ENCODE results near the gene APBA2.

Gene APBA2

DNA sequence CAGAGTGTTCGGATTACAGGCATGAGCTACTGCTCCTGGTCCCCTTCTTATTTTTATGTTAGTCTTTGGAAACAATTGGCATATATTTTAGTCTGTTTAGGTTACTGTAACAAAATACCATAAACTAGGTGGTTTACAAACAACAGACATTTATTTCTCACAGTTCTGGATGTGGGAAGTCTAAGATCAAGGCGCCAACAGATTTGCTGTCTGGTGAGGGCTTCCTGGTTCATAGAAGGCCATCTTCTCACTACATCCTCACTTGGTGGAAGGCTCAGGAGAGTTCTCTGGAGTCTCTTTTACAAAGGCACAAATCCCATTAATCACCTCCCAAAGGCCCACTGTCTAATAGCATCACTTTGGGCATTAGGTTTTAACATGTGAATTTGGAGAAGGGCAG lies 101.0 kb downstream of the APBA2 start:
- DNase-seq: no peak

DNA sequence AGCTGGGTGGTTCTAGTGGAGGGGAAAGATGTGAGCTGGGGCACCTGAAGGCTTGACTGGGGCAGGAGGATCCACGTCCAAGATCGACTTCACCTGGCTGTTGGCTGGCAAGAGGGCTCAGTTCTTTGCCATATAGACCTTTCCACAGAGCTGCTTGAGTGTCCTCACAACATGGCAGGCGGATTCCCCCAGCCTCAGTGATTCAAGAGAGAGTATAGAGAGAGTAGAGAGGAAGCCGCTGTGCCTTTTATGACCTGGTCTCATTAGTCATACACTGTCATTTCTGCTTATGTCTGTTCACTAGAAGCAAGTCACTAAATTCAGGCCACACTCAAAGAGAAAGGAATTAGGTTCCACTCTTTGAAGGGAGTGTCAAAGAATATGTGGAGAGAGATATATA lies 101.6 kb downstream of the APBA2 start:
- DNase-seq: no peak

DNA sequence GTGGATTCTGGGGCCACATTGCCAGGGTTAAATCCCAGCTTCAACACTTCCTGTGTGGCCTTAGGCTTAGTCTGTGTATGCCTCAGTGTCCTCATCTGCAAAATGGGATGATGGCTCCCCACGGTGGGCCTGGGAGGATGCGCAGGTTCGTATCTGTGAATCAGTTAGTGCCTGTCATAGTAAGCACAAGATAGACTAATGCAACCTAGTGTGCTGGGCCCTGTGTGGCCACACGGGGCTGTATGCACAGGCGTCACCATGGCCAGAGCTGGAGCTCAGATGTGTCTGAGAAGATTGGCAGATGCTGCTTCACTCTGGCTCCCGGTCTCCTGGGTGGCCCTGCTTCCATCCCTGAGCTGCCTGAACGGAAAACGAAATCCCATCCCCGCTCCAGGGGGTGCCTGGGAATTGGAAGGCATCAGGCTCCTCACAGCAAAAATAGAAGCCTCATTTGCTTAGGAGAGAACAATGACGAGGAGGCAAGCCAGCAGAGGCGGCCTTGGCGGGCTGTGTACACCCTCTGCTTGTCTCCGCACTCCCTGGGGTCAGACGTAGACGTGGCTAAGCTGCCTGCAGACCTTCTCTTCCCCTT lies 103.6 kb downstream of the APBA2 start:
- peak; percentile 45 for DNase-seq

DNA sequence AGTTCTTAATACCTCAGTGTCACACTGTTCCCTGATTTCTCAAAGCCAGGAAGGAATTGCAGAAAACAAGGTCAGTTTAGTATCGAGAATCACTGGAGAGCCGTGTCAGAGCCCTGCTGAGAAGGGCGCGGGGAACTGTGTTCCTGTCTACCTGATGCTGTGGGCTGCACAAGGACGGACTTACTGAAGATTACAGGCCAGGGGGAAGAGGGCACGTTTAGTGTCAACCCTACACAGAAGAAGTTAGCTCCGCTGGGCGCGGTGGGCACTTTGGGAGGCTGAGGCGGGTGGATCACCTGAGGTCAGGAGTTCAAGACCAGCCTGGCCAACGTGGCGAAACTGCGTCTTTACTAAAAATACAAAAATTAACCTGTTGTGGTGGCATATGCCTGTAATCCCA lies 104.1 kb downstream of the APBA2 start:
- DNase-seq: no peak

DNA sequence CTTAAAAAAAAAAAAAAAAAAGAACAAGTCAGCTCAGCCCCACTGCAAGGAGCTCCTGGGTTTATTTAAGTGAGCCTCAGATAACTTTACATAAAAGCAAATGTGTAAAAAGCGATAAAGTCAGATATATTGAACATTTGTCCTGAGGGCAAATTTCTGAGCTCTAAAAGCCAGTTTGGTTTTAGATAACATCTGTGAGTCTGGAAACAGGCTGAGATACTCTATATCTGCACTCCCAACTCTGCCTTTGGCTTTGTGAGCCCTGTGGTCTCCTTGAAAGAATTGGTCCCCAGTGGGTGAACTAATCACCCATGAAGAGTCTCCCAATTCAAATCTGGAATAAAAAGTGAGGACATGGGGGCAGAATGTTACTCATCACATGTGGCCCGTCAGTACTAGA lies 104.6 kb downstream of the APBA2 start:
- peak; percentile 78 for DNase-seq

DNA sequence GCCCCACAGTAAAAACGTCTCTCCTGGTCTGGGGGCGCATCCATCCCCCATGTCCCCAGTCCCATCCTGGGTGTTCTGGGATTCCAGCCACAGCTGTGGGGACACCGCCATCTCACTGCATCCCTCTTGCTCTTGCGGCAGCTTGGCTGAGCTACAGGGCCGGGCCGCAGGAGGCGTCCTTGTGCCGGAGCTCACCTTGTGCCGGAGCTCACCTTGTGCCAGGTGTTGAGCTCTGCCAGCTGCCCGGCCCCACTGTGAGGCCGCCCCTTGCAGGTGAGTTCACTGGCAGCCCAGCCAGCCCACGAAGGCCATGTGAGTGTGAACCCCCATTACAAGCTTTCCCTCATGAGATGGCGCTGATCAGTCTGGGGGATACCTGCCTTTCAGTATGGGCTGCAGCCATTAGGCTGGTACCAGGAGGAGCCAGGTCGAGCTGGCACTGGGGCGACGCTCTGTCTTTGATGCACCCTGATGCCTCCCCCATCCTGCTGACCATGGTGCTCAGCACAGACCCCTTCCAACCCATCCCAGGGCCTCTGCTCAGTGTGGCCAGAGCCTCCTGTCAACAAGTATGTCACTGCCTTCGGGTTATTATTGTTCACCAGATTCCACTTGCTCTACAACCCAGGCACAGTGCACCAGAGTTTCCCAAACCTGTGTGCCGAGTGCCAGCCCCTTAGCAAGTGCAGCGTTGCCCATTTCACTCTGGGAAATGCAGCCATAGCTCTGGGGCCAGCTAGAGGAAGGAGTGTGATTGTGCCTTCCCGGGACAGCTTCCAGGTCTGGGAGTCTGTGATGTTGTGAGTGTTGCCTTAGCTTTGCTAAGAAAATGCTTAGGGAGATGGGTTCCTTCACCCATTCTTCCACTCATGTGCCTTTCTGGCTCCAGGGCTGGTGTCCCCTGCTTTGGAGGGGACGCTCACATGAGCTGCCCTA lies 105.7 kb downstream of the APBA2 start:
- no peak for DNase-seq

DNA sequence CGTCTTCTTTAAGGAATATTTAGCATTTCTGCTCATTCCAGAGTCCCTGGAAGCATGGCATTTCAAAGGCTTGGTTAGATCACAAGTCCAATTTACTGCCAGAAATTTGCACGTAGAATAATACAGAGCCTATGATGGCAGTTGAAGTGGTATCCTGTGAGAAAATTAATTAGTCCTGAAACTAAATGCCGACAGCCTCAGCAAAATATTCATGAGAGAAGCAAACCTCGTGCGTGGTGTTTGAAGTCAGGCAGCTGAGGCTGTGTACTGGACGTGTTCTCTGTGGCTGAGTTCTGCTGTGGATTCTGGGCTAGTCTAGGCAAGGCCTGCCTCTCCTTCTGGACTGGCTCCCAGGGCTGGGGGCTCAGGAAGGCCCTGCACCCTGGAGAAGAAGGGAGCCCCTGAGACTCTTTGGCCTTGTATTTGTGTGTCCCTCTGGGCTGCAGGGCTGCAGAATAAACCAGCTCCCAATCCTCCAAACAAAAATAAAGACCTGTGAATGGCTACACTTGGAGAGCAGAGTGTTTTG lies 106.6 kb downstream of the APBA2 start:
- no peak for DNase-seq

DNA sequence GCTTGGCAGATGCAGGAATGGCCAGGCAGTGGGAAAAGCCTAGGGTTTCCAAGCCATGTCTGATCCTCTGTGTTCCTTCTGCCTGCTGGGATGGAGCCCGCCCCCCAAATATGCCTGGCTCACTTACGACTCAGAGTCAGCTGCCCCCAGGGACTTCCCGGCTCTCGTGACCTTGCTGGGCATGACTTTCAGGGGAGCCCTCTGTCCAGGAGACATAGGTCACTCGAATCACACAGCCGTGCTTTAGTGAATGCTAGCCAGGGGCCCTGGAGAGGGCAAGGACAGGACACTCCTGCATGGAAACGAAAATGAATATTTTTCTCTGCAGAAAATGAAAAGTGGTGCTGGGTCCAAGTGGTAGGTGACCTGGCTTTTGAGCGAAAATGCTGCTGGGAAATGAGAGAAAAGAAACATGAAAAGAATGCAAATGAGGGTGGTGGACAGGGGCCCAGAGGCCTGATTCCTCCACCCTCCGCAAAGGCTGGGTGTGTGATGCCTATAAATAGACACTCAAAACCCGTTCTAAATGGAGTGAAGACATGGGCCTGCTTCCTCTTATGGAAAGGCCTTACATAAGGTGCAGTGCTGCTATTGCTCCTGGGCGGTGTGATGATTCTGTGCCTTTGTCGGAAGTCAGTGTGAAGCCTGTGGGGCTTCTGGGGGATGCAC lies 107.4 kb downstream of the APBA2 start:
- no peak for DNase-seq

DNA sequence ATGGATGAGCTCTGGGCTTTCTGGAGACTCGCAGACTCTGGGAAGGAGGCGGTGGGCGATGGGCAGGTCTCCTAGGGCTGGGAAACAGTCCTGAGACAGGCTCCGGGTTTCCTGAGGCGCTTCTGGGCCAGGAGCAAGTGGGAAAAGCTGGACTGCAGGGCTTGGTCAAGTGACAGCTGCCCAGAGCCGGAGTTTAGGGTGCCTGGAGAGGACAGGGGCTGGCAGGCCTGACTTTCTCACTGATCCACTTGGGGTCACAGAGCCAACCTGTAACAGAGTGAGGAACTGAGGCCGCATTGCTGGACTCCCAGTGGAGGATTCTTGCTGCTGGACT lies 107.9 kb downstream of the APBA2 start:
- DNase-seq: no peak

DNA sequence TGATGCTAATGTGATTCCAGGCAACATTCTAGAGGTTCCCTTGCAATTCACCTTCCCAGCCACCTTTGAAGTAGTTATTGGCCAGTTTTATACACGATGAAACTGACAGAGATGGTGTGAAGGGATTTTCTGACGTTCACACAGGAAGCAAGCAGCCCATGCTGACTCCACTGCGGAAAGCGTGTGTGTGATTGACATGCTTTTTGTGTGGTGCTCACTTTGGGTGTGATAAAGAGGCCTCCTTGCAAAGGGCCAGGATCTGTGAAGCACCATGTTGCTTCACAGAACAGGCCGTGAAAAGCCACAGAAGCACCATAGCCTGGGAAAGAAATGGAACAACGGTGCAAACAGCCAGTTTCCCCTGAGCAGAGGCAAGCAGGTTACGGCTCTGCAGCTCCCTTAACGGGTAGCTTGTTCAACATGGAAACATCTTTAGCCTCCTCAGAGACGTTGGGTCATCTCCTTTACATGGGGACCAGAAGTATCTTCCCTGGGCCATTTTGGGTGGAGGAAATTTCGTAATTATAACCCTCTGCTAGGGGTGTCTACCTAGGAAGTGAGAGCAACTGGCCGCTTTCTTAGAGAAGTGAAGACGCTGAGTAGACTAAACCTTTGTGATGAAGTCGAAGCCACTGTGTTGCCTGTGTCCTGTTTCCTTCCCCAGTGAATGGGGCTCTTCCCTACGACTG lies 108.5 kb downstream of the APBA2 start:
- no peak for DNase-seq

DNA sequence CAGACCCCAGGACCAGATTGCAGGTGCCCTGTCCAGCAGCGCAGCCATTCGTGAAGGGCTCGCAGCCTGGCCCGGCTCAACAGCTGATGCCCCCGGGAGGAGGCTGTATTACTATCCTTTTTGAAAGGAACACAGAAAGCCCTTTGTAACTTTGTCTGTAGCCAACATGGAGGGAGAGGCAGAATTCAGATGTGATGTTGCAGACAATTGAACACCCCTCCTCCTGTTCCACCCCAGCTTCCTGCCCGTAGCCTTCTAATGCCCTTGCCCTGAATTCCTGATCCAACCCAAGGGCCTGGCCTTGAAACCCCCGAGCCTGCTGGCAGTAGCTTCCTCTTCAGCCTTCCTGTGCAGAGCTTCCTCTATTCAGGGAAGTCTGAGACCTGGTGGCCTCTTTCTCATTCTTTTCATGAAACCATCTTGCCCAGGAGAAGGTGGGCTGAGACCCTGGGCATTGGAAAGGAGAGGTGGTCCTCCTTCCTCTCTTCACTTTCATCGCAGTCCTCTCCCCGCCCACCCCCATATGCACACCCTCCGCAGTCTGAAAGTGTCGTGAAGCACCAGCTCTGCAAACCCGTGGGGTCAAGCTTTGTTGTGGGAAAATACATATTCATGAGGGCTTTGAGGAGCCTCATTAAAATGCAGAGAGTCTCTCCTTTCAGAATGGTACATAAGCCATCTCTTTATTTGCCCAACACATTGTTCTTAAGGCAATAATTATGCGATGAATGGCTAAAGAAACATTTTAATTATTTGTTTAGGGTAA lies 109.2 kb downstream of the APBA2 start:
- DNase-seq: peak; percentile 4

DNA sequence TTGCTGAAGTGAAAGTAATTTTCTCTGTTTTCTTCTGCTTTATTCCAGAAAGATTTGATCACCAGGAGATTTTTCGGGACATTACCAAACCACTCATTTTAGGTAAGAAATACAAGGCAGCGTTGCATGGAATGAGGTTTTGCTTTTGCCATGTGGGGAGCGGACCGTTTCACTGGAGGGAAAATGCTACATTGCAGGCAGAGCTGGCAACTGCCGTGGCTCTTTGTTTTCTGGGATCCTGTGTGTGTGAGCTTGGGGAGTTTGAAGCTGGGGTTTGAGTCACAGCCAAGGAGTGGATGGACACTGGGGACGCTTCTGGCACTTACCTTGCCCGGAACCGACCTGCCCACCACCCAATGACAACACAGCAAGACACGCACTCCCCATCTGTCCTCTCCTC lies 109.9 kb downstream of the APBA2 start:
- DNase-seq: no peak

DNA sequence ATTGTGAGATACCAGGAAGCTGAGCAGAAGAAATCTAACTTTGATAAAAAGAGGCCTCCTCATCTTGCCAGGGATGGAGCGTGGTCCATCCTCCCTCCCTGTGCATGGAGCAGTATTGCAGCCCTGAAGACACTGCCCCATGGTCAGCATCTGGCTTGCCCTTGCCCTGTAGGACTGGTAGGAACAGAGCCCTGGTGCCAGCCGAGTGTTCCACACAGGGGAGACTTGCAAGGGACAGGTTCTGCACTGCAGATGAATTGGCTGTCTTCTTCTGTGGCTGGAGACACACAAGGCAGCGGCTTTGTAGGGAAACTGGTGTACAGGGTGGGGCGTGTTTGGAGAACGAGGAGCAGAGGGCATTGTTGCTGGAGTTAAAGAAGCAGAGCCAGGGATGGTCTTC lies 110.5 kb downstream of the APBA2 start:
- no peak for DNase-seq

DNA sequence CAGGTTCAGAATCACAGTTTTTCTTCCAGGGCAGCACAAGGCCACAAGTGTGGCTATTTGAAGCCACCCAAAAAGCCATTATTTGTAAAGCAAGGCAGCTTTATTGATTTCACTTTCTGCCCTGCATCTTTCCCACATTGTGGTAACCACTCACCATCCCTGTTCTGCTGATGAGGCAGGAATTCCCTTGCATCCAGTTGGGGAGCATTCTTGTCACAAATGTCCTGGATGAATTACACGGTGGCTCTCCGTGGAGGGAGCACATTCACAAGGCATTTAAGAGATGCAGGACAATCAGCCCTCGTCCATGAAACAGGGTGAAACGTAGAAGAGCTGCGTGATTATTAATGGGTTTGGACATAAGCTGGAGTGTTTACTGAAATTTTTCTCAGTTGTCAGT lies 111.2 kb downstream of the APBA2 start:
- DNase-seq: no peak

DNA sequence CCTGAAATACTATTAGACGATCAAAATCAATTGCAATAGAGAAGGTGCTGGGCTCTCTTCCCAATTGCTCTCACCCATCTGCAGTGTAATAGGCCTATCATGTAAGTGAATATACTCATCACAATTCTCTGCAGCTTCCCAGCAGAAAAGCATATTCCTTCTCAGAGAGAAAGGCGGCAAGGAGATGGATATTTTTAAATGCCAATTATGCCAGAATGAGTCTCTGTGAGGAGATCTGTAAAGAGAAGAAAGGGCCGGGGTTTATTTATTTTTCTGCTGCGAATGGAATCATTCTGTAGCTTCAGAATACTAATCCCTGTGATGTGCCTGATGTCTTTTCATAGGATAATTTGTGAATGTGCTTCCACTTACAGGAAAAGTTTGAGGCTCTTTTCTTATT lies 112.0 kb downstream of the APBA2 start:
- DNase-seq: no peak

DNA sequence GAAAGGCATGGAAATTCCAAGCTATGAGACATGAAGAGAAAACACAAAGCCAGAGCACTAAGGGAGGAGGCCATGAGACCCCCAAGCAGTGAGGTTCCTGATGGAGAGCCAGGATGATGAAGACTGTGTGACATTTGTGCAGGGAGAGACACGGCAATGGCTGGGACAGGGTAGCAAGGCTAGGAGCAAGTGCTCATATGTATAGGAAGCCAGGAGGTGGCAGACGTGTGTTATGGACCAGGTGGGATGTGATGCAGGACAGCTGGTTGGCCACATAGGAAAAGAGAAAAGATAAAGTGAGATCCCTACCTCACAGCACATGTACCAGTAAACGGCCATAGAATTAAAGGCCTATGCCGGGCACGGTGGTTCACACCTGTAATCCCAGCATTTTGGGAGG lies 112.7 kb downstream of the APBA2 start:
- no peak for DNase-seq

DNA sequence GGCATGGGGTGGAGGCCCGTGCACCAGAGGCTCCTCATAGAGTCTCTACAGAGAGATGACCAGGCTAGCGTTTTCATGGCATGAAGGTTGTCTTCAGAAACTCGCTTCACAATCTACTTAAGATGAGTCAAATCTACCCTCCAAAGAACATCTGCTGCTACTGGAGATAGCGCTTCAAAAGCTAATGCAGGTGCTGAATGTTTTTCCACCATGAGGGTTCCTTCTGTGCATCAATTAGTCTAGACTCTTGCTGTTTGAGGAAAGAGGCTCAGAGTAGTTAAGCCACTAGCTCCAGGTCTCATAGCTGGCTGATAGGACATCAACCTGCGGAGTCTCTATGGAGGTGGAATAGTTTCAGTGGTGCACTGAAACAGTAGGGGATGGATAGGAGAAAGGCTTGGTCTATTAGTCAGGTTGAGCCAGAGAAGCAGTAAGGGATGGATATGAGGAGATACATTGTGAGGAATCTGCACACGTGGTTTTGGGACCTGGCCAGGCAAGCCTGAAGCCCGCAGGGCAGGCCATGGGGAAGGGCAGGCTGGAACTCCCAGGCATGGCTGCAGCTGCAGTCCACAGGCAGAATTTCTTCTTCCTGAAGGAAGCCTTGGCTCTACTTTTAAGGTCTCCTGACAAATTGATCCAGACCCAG lies 117.5 kb downstream of the APBA2 start:
- no peak for DNase-seq

DNA sequence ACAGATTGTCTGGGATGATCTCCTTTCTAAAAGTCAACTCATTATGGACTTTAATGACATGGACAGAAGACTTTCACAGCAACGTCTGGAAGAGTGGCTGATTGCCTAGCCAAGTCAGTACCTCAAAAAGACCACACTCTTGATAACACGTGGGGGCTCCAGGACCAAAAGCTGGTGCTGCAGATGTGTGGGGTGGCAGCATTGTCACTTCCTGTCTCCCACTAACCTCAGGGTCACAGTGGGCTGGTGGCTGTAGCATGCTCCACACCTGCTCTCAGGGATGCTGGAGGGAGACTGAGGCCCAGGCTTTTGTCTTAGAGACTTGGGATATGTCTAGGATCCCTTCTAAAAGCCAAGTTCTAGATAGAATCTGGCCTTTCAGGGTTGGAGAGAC lies 118.1 kb downstream of the APBA2 start:
- no peak for DNase-seq

DNA sequence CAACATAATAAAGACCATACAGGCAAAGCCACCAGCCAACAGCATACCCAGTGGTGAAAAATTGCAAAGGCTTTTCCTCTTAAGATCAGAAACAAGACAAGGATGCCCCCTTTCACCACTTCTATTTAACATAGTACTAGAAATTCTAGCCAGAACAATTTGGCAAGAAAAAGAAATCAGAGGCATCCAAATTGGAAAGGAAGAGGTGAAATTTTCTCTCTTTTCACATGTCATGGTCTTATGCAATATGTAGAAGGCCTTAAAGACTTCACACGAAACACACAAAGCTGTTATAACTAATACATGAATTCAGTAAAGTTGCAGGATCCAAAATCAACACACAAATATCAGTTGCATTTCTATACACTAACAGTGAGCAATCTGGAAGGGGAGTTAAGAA lies 120.2 kb downstream of the APBA2 start:
- DNase-seq: no peak

DNA sequence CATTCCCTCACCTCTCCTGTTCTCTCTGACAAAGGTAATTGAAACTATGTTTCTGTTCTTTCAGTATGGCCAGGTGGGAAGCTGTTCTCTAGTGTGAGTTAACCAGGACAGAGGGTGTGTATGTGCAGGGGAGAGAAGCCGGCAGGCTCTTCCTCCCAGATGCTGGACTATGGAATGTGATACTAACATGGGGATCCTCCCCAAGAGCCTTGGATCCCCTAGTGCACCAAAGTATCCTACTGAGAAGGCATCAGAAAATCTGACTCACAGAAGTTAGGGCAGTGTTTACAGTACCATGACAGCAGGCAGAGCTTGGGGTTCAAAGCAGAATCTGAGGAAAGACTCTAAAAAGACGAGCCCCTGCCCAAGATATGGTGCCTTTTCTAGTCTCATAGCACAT lies 123.1 kb downstream of the APBA2 start:
- no peak for DNase-seq

DNA sequence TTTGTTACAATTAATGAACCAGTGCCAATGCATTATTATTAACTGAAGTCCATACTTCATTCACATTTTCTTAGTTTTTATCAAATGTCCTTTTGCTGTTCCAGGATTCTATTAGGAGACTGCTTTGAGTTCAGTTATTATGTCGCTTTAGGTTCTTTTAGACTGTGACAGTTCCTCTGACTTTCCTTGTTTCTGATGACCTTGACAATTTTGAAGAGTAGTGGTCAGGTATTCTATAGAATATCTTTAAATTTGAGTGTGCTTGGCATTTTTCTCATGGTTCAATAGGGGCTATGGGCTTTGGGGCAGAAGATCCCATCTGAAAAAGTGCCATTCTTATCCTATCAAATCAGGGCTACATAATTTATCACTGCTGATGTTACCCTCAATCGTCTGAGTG lies 126.3 kb downstream of the APBA2 start:
- DNase-seq: no peak

DNA sequence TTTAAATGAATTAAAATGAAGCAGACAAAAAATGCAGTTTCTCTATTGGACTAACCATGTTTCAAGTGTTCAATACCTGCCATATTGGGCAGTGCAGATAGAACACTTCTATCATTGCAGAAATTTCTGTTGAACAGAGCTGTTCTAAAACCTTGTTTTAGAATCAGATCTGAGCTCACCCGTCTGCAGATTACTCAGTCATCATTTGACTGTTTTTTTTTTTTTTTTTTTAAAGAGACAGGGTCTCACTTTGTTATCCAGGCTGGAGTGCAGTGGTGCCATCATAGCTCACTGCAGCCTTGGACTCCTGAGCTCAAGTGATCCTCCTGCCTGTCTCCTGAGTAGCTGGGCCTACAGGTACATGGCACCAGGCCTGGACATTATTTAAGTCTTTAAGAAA lies 128.7 kb downstream of the APBA2 start:
- peak; percentile 29 for DNase-seq
